GM18499 (cell line): ENCODE results near the gene DNASE2B.
"Not testable (repeated sequence)": the region's sequence is repeated elsewhere in the genome, so short reads cannot be mapped to it uniquely, and the experiment has no call there.

Experiments
- ATAC-seq: cut with Tn5 transposase; IDR thresholded peaks from one replicate; pipeline ENCODE4 v1.9.1; 2021; ENCODE audit warnings: moderate number of reproducible peaks; ENCODE audit not compliant: insufficient read depth, unreplicated experiment

DNASE2B gene

GRCh38 chr1:84442747-84443646, 44.7 kb downstream of the DNASE2B start:
- not testable (repeated sequence) for ATAC-seq

- not testable (repeated sequence) for ATAC-seq
These were observed 50.4 kb downstream of the DNASE2B start for GRCh38 chr1:84448704-84449103.

GRCh38 chr1:84450910-84451309, 52.6 kb downstream of the DNASE2B start:
- no peak for ATAC-seq

DNA sequence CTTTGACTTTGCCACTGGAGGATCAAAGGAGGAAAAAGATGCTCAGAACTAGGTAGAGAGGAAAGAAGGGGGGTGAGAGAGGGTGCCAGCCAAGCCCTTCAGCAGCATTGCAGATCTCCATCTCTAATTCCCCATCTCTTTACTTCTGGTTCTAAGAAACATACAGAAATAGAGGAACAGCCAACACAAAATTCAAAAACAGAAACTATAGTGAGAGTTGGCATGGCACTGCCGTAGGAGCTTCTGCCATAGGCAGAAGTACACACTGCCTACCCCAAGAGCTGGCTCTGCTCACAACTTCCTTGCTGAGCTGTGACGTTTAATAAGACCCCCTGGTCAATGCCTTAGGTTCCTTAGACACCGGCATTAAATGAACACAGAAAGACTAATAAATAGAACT, 54.2 kb downstream of the DNASE2B start:
- no peak for ATAC-seq

DNA sequence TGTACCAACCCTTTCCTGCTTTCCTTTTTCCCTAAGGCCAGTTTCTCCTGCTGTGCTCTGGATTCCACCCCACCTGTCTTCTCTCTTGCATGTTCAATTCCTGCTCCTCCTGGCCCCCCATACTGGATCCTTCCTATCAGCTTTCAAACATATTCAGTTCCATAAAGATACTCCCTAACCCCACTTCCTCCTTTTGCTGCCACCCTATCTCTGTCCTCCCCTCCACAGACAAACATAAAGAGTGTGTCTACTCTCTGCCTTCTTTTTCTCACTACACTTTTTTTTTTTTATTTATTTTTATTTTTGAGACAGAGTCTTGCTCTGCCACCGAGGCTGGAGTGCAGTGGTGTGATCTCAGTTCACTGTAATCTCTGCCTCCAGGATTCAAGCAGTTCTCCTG, 63.8 kb downstream of the DNASE2B start:
- no peak for ATAC-seq
